Measurements from ENCODE around the gene POLR3C. TPM values are rescaled to one million over a fixed set of nuclear protein-coding genes. Genes with fewer than 3 reads are reported as not detected.

POLR3C gene
- total RNA-seq, 2 experiments from 2014 or later: 38.2 to 39.4 TPM

GRCh38 chr1:145863282-145864018 is 39.5 kb downstream of the POLR3C start:
- CTCF ChIA-PET: interaction anchor here (1.9 to 12.1 kb wide), 3 partner anchors 9 to 29 kb away, joined by 8 to 231 read pairs (median 24); partner anchors contain the start of gene NUDT17
- H3K4me1 Mint-ChIP-seq (ENCODE audit: low read depth): peaks cover 4% of the 10 kb centered on the region
- POLR2A ChIA-PET: interaction anchor here (1.0 to 1.1 kb wide), 3 partner anchors 9 to 101 kb away, joined by 3 to 6 read pairs (median 3); partner anchors contain the start of genes ANKRD34A, NUDT17 and POLR3GL
- no peaks in the 10 kb centered on the region for H3K36me3 Mint-ChIP-seq (ENCODE audit: low read depth)
- intact Hi-C loops (cut with micrococcal nuclease): no loop called here
- no peak for DNase-seq
- TF ChIP-seq CTCF (IDR thresholded peaks at IDR 0.05): no peak
- H3K4me3 Mint-ChIP-seq: no peak overlapping the region
- no peak overlapping the region for H3K27ac Mint-ChIP-seq
- no peak for ATAC-seq
- peaks cover 1% of the 10 kb centered on the region for H3K27me3 Mint-ChIP-seq
- no peaks in the 10 kb centered on the region for H3K9me3 Mint-ChIP-seq

DNA sequence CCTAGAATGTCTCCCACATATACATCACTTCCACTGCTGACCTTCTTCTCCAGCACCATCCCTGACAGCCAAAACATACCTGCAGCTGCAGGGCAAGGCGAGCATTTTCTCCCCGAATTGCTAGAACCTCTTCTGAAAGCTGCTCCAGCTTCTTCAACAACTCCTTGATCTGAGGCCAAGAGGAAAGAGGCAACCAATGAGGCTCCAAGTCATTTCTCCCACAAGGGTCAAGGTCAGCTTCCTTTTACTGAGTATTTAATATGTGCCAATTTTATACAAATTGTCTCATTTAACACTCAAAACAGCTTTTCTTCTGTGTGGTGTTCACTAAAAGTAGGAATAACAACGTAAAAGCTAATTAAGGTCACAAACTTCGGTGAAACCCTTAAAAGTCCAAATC is 44.2 kb downstream of the POLR3C start:
- Mint-ChIP-seq H3K9me3 (no peaks in the 10 kb centered on the region), H3K27ac (no peak overlapping the region), H3K36me3 (ENCODE audit: low read depth) (no peaks in the 10 kb centered on the region), H3K4me1 (ENCODE audit: low read depth) (peaks cover 13% of the 10 kb centered on the region), H3K4me3 (no peak overlapping the region), H3K27me3 (peaks cover 9% of the 10 kb centered on the region)
- TF ChIP-seq CTCF (IDR thresholded peaks at IDR 0.05): no peak
- no peak for DNase-seq
- ATAC-seq: no peak
- POLR2A ChIA-PET: interaction anchor here (0.6 to 1.6 kb wide), 2 partner anchors 9 to 274 kb away, joined by 3 to 8 read pairs; partner anchors contain the start of gene PIAS3
- intact Hi-C loops (cut with micrococcal nuclease): no loop called here
- CTCF ChIA-PET: interaction anchor here (1.1 to 1.4 kb wide), 4 partner anchors 9 to 38 kb away, joined by 3 to 4 read pairs (median 3); partner anchors contain the start of gene PIAS3

DNA sequence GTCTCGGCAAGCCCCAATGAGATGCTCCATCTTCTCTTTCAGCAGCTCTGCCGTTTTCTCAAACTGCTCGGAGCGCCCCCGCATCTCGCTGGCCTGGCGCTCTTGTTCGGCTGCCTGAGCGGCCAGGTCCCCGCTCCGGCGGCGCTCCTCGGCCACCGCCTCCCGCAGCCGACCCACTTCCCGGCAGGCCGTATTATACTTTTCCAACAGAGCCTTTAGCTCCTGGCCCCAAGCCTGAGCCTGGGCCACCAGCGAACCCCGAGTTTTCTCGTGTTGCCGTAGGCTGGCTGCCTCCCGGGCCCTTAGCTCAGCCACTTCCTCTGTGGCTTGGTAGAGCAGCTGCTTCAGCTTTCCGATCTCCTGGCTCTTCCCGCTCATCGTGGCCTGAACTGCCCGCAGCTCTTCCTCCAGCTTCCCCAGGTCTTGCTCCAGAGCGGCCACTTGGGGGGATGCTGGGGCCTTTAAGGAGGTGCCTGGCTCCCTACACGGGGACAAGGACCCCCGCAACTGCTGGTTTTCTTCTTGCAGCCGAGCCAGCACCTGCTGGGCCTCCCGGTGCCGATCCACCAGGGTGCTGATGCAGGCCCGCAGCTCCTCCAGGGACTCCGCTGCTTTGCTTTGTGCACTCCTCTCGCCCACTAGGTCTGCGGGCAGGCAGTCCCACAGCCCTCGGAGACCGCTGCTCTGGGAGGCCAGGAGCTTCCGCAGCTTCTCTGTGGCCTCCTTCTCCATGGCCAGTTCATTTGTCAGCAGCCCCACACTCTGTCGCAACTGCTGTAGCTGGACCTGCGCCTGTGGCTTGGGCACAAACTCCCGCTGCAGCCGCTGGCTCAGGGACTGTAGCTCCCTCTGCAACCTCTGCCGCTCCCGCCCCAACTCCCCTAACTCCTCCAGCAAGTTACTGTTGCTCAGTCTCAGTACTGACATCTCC is 48.3 kb downstream of the POLR3C start:
- POLR2A ChIA-PET: interaction anchor here (0.6 to 2.0 kb wide), 14 partner anchors 9 to 73 kb away, joined by 3 to 9 read pairs (median 3); partner anchors contain the start of genes ANKRD35, ITGA10, PEX11B and PIAS3
- Mint-ChIP-seq H3K27me3 (peaks cover 8% of the 10 kb centered on the region), H3K36me3 (ENCODE audit: low read depth) (no peaks in the 10 kb centered on the region), H3K4me1 (ENCODE audit: low read depth) (peaks cover 13% of the 10 kb centered on the region), H3K27ac (peak overlapping the region; percentile 27), H3K9me3 (no peaks in the 10 kb centered on the region), H3K4me3 (peak overlapping the region; percentile 75)
- CTCF ChIA-PET: interaction anchor here (0.7 to 5.7 kb wide), 16 partner anchors 9 to 137 kb away, joined by 3 to 43 read pairs (median 5); partner anchors contain the start of genes ANKRD35, ITGA10, NUDT17 and PIAS3
- ATAC-seq: peak; percentile 81
- intact Hi-C loops (cut with micrococcal nuclease): no loop called here
- no peak for TF ChIP-seq CTCF (IDR thresholded peaks at IDR 0.05)
- DNase-seq: peak; percentile 47

- H3K27me3 Mint-ChIP-seq: peaks cover 8% of the 10 kb centered on the region
- no peak overlapping the region for H3K4me3 Mint-ChIP-seq
- no peak for TF ChIP-seq CTCF (IDR thresholded peaks at IDR 0.05)
- no peaks in the 10 kb centered on the region for H3K36me3 Mint-ChIP-seq (ENCODE audit: low read depth)
- intact Hi-C loops (cut with micrococcal nuclease): no loop called here
- no peak overlapping the region for H3K27ac Mint-ChIP-seq
- peaks cover 13% of the 10 kb centered on the region for H3K4me1 Mint-ChIP-seq (ENCODE audit: low read depth)
- ATAC-seq: no peak
- ChIA-PET CTCF (interaction anchor here (0.6 to 5.7 kb wide), 3 partner anchors 9 to 29 kb away, joined by 3 to 43 read pairs (median 6); partner anchors contain the start of gene NUDT17), POLR2A (interaction anchor here (1.4 kb wide), 1 partner anchor 15 kb away, joined by 5 read pairs; no protein-coding TSS in a partner anchor)
- no peak for DNase-seq
- no peaks in the 10 kb centered on the region for H3K9me3 Mint-ChIP-seq
These were observed 50.6 kb downstream of the POLR3C start for GRCh38 chr1:145874646-145875045.

All from activated CD8-positive, alpha-beta T cell treated with anti-CD3 and anti-CD28 coated beads for 36 hours (primary cell).